GM19099 (cell line): ENCODE measurements around the gene SOS1.

Source experiments
- POLR2A ChIP-seq: IDR thresholded peaks from 3 replicates; pipeline ENCODE4 v1.6.1; 2011; ENCODE audit warnings: low read depth; ENCODE audit not compliant: insufficient read length; ENCODE audit errors: extremely low read depth

The SOS1 gene

DNA sequence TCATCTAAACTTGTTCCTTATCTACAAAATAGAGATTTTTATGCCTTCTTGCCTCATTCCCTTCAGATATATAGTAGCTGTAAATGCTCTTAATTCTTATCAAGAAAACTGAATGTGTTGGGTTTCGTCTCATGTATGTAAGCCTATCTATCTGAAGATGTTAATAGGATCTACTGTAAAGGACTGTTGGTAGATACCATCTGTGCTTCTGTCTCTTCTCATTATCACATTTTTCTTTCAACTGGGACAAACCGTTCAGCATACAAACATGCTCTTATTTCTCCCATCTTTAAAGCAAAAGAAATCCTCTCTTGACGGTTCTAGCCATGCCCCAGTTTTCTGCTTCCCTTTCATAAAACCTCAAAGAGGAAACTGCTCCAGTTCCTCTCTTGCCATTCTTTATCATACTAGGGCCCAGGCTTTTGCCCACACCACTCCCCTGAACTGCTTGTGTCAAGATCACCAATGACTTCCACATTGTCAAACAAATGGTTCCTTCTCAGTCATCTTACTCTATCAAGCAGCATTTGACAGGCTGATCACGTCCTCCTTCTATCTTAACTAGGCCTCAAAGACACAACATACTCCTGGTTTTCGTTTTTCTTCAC is 142.5 kb downstream of the SOS1 start:
- TF ChIP-seq POLR2A = no peak

DNA sequence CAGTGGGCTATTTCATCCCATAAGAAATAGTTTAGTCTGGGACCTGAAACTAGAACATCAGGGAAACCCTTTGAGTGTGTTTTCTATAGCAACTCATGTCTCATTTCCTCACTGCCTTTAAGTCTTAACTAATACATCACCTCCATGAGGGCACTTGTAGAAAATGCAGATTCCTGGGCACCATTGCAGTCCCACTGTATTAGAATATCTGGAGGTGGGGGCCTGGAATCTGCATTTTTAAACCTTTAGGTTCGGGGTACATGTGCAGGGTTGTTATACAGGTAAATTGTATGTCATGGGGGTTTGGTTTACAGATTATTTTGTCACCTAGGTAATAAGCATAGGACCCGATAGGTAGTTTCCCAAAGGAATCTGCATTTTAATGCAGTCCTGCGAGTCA is 143.8 kb downstream of the SOS1 start:
- TF ChIP-seq POLR2A = no peak

DNA sequence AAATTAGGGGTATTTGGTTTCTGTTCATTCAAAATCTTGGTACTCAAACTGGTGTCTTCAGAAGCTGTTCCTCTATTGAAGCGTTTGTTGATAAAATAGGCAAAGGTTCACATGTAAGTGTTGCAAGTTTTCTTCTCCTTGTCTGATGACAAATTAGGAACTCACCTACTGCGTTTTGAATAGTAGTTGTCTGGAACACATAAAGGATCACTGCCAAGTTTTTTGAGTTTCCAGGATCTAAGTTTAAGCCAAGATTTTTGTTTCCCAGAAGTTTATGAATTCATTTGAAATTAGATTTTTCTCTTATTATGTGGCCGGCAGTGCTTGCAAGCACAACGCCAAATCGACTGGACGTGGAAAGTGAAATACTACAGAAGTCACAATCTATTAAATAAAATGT is 145.8 kb downstream of the SOS1 start:
- TF ChIP-seq POLR2A = no peak

DNA sequence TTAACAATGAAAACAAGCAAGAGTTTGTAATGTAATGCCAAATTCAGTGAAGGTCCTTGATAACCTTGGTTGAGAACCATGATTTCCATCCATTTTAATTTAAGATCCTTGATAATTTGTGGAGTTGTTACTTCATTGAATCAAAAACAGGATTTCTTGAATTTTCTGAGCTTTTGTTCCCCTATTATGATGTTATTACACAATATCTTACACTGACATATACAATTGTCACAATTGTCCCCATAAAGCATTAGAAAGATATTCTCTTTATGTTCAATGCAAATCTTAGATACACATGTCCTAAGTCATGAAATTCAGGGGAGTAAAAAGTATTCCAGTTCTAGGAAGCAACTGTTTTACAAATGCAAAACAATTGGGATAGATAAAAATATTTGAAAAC is 147.6 kb downstream of the SOS1 start:
- no peak for TF ChIP-seq POLR2A

DNA sequence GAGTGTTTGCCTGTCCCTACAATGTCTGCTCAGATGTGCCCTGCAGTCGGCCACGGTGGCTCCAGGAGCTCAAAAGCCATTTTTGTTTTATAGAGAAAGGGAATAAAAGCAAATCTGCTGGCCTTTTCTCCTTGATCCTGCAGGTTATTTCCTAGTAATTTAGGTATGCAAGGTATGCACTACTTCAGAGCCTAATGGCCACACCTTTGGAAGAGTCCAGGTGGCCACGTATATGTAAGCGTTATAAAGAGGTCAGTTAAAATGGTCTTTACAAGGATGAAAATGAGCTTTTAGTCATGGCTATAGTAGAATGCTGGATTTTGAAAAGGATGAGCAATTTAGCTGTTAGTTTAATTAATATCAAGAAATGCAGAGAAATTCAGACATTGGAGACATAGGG is 149.5 kb downstream of the SOS1 start:
- no peak for TF ChIP-seq POLR2A

DNA sequence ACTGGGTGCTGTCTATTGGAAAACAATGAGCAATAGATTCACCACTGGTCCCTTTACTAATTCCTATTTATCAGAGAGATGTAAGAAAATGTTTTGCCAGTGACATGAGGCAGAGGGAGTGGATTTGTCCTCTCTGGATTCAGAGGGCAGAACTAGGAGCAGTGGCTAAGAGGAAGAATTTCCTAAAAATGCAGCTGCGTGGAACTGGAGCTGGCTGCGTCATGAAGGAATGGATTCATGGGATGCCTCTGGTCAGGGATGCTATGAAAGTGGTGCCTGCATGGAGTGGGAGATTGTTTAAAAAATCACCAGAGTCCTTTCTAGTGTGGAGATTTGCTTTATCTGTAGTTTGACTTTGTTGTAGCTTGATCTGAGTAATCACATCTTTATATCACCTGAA is 152.8 kb downstream of the SOS1 start:
- no peak for TF ChIP-seq POLR2A

DNA sequence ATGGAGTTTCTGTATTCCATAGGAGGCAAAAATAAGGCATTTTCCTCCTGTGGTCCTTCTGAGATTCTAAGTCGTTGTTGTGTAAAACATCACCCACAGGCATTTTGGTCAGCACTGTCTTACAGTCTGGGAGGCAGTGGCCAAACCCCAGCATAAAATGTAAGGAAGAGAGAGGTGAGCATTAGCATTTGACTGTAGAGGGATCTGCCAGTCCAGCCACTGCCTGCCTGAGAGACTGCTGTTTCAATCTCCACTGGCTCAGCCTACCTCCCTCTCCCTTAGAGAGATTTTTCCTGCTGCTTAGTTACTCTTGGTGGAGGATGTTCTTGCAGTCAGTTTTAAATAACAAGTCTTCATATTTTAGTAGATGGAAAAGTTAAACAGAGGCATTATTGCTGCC is 154.2 kb downstream of the SOS1 start:
- no peak for TF ChIP-seq POLR2A

DNA sequence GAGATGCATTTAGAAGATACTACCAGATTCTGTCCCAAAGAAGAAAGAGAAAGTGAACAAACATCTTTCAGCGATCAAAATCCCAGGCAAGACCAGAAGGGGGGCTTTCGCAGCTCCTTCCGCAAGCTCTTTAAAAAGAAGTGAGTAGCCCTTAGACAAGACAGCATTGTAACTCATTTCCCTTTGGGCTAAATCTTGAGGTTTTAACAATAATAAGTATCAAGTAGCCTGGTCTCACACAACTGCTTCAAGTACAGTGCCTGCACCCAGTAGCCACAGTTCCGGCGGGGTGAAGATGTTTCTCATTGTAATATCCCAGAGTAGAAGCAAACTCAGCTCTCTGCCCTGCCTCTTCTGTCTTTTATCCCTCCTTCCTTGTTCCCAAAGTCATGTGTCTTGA is 154.8 kb downstream of the SOS1 start:
- TF ChIP-seq POLR2A = no peak

DNA sequence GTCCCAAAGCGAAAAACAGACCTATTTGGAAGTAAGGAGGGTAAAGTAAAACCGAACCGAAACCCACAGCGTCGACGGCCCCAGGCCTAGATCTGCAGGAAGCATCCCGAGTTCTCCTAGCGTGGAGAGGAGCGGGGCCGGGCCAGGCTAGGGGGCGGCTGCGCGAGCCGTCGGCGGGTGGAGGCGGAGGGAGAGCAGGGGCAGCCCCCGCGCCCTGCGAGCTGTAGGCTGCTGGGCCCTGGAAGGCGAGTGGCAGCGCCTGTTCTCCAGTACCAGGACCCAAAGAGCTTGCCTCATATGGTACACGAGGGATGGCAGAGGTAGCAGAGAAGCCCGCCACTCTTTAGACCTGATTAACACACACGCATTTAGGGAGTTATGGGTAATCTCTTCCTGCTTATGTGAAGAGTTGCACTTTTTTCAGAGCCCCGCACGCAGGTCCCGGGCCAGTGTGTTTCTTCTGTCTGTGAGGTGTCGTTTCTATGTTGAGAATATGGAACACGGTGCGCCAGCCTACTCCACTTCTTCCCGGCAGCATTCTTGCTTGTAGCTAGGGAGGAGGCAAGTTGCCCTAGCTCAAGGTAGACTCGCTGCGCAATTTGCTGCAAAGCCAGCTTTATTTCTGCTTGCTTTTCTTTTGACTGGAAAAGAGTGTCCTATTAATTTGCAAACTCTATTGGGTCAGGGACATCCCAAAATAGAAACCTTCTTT is 160.1 kb downstream of the SOS1 start:
- no peak for TF ChIP-seq POLR2A

DNA sequence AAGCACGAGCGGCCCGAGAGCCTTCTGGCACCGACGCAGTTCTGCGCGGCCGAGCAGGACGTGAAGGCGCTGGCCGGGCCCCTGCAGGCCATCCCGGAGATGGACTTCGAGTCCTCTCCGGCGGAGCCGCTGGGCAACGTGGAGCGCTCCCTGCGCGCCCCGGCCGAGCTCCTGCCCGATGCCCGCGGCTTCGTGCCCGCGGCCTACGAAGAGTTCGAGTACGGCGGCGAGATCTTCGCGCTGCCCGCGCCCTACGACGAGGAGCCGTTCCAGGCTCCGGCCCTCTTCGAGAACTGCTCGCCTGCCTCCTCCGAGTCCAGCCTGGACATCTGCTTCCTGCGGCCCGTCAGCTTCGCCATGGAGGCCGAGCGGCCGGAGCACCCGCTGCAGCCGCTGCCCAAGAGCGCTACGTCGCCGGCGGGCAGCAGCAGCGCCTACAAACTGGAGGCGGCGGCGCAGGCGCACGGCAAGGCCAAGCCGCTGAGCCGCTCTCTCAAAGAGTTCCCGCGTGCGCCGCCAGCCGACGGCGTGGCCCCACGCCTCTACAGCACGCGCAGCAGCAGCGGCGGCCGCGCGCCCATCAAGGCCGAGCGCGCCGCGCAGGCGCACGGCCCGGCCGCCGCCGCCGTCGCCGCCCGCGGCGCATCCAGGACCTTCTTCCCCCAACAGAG is 160.8 kb downstream of the SOS1 start:
- TF ChIP-seq POLR2A = no peak

DNA sequence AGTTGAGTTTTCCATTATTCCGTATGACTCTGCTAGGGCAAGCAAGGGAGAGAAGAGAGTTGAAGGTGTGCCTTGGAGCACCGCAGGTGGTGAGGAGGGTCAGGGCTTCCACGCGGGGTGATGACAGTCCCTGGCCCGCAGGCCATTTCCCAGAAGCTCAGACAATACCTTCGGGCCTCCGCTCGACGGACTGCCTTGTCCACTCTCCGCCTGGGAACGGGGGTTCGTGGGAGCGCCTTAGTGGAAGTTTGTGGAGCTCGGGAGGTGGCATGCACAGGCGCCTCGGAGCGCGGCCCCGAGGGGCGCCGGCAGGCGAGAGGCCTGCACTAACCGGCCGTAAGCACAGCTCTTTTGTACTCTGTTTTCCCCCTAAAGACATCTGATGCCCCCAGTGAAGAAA is 161.4 kb downstream of the SOS1 start:
- no peak for TF ChIP-seq POLR2A

DNA sequence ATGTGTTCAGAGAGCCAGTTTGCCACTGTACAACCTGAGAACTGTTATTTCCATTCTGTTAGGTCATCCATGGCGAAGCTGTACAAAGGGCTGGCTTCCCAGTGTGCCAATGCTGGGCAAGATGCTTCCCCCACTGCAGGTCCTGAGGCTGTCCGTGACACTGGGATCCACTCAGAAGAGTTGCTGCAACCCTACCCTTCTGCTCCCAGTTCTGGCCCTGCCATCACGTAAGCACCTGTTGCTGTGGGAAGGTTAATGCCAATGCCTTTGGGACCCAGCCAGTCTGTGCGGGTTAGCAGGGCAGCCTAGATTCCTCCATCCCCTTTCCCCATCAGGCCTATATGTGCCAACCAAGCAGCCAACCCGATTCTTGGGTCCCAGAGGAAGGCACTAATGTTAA is 162.9 kb downstream of the SOS1 start:
- no peak for TF ChIP-seq POLR2A

DNA sequence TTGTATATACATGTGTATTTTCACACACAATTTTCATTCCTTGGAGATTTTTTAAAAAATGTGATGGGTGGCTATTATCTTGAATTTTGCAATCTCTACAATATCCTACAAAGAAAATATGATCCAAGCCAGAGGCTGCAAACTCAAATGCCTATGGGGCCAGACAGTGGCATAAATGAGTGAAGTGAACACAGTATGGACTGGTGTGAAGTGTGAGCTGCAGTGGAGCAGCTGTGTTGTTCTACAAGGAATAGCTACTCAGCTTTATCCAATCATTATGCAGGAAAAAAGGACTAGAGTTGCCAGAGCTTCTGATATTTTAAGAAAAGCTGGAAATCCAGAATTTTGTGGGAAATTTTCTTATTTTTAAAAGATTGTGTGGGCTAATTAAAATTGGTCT is 169.1 kb downstream of the SOS1 start:
- no peak for TF ChIP-seq POLR2A

DNA sequence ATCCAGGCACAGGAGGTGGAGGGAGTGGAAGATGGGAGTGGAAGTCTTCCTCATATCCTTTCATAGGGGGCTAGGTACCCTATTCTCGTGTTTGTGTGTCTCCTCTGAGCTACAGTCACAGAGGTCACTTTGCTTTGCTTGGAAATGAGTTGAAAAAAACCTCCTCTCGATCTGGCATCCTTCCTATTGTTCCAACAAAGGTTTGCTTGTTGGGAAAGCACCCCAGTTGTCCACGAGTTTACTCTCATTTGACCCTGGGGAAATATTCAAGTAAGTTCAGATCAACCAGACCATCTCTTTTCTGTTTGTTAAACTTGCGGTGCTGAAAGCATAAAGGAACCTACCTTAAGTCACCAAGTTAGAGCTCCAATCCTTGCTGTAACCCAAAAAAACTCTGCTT is 171.9 kb downstream of the SOS1 start:
- no peak for TF ChIP-seq POLR2A

DNA sequence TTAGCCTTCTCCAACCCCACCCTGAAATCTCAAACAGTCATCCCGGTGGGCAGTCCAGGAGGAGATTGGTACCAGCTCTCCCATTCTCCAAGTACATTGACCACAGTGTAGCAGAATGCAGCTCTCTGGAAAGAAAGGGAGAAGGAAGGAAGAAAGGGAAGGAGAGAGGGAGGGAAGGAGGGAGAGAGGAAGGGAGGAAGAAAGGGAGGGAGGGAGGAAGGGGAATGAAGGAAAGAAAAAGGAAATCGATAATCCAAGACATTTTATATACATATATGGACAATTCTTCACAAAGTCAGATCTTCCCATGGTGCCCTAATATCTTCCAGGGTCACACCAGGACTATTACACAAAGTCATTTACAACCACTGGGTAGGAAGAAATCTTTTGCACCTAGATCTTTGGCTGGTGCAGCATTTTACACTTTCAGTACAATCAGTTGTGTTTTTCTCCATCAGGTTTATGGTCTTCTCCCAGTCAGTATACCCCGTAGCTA is 172.4 kb downstream of the SOS1 start:
- no peak for TF ChIP-seq POLR2A
